ENCODE data around the gene MOCOS.

- no peak for TF ChIP-seq CTCF (conservative IDR thresholded peaks at IDR 0.05 in 1 of 2, IDR thresholded peaks at IDR 0.05 in 1 of 2; ENCODE audit: extremely low read depth in 1 of 2, insufficient read depth in 1 of 2, low read depth in 1 of 2, low read length in 2 of 2)
- TF ChIP-seq EZH2 (IDR thresholded peaks at IDR 0.05; ENCODE audit: borderline replicate concordance, low read length), result no peak
These were observed 5.9 kb upstream of the MOCOS start for GRCh38 chr18:36181441-36181840.

Measured in mammary epithelial cell (primary cell).